Naive thymus-derived CD8-positive, alpha-beta T cell (primary cell): ENCODE measurements around the gene NOS3. TPM values are rescaled to one million over a fixed set of nuclear protein-coding genes. Genes with fewer than 3 reads are reported as not detected.
"Not testable (repeated sequence)": the region's sequence is repeated elsewhere in the genome, so short reads cannot be mapped to it uniquely, and the experiment has no call there.

Experiments
- ATAC-seq, 2 donors: fragments of 150-1000 bp; cut with Tn5 transposase in 1 of 2; sonication (Bioruptor Pico), chemical (Tn5 transposase) in 1 of 2; 1 replicate in 1 of 2; 2 replicates in 1 of 2; pipeline ENCODE4 v1.10.0; 2021; ENCODE audit warnings: mild to moderate bottlenecking in 2 of 2, moderate library complexity in 2 of 2
- POLR2A ChIA-PET: fragments of 350-600 bp; sonication (Branson Sonifier 250); formaldehyde crosslinking; loops from one replicate; lab custom pipeline; 2021; ENCODE audit warnings: antibody characterized with exemption; lab: Charles Lee
- DNase-seq, 10 donors: peaks; one replicate each; pipeline versions ENCODE4 v3.0.0 to v3.0.0-alpha.2; 2020 to 2022
- H3K27ac Mint-ChIP-seq, 10 donors: one replicate each; pipeline ENCODE4 v1.8.0; 2020 to 2022; ENCODE audit warnings: mild to moderate bottlenecking in 10 of 10, mixed read lengths in 10 of 10, moderate library complexity in 4 of 10, inconsistent platforms in 1 of 10
- H3K27me3 Mint-ChIP-seq, 5 donors: one replicate each; pipeline ENCODE4 v1.8.0; 2021 to 2022; ENCODE audit warnings: mixed read lengths in 5 of 5
- H3K36me3 Mint-ChIP-seq, 3 donors: one replicate each; pipeline ENCODE4 v1.8.0; 2020 to 2022; ENCODE audit warnings: mixed read lengths in 3 of 3, mild to moderate bottlenecking in 2 of 3, inconsistent platforms in 1 of 3
- H3K4me1 Mint-ChIP-seq, 4 donors: one replicate each; pipeline ENCODE4 v1.8.0; 2021 to 2022; ENCODE audit warnings: mixed read lengths in 4 of 4
- H3K4me3 Mint-ChIP-seq, 10 donors: one replicate each; pipeline ENCODE4 v1.8.0; 2020 to 2022; ENCODE audit warnings: mild to moderate bottlenecking in 10 of 10, mixed read lengths in 10 of 10, moderate library complexity in 6 of 10, inconsistent platforms in 1 of 10
- H3K9me3 Mint-ChIP-seq, 9 donors: one replicate each; pipeline ENCODE4 v1.8.0; 2020 to 2022; ENCODE audit warnings: mixed read lengths in 9 of 9, mild to moderate bottlenecking in 3 of 9, inconsistent platforms in 1 of 9, moderate library complexity in 1 of 9
- polyA plus RNA-seq, 3 donors: library from polyadenylated mRNA; unstranded; fragments of 300-500 nt; fragmentation: Illumina TruSeq; gene quantifications; one replicate each; pipeline ENCODE4 v1.2.3, GENCODE V29; 2021
- total RNA-seq, 8 experiments: library from RNA in 2 of 8; stranded (reverse) in 2 of 8; gene quantifications; one replicate each; pipeline ENCODE4 v1.2.3 and lab custom pipeline; 2021 to 2026

Gene NOS3
- total and polyA plus RNA-seq, 5 experiments from 2014 or later: 1.4 to 3.3 (median 1.8) TPM

DNA sequence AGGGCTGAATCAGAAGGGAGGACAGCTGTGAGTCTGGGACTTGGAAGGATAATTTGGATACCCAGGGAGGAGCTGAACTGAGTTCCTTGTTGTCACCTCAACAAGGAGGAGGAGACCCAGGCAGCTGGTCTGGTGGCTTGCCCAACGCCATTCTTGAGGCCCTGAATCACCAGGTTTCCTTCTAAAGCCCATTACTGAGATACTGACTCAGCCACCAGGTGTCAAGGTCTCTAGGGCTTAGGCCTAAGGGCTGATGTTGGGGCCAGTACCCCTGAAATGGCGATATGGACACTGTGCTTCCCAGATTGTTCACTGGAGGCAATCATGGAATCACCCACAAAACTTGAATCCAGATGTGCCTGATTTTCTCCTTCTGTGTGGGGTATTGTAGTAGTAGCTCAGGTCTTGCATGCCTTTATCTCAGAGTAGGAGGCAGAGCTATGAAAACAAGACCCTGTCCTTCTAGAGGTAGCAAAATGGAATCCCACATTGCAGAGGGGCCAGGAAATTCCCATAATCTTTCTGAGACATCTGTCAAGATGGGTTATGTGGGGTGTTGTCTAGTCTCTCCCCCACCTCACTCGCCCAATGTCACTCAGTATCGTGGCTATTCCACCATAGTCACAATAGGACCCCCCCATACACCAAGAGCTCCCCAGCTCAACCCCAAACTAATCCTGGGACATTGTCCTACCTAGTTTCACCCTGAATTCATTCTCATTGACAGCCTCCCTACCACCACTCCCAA lies 35.3 kb downstream of the NOS3 start:
- peak overlapping the region in 3 of 10 donors; percentile 1 to 21 (median 14) for H3K4me3 Mint-ChIP-seq
- POLR2A ChIA-PET: interaction anchor here (0.9 to 3.5 kb wide), 2 partner anchors 8 to 12 kb away, joined by 3 to 37 read pairs; no protein-coding TSS in a partner anchor
- H3K36me3 Mint-ChIP-seq: peaks cover 0 to 2% (median under 1%) of the 10 kb centered on the region in 3 donors
- peaks cover 0 to 4% (median 0%) of the 10 kb centered on the region in 5 donors for H3K27me3 Mint-ChIP-seq
- peak overlapping the region; percentile 44 to 100 (median 99) for H3K27ac Mint-ChIP-seq
- ATAC-seq (no peak), DNase-seq (no peak)
- H3K9me3 Mint-ChIP-seq: no peaks in the 10 kb centered on the region
- peaks cover 8 to 27% (median 23%) of the 10 kb centered on the region in 4 donors for H3K4me1 Mint-ChIP-seq

DNA sequence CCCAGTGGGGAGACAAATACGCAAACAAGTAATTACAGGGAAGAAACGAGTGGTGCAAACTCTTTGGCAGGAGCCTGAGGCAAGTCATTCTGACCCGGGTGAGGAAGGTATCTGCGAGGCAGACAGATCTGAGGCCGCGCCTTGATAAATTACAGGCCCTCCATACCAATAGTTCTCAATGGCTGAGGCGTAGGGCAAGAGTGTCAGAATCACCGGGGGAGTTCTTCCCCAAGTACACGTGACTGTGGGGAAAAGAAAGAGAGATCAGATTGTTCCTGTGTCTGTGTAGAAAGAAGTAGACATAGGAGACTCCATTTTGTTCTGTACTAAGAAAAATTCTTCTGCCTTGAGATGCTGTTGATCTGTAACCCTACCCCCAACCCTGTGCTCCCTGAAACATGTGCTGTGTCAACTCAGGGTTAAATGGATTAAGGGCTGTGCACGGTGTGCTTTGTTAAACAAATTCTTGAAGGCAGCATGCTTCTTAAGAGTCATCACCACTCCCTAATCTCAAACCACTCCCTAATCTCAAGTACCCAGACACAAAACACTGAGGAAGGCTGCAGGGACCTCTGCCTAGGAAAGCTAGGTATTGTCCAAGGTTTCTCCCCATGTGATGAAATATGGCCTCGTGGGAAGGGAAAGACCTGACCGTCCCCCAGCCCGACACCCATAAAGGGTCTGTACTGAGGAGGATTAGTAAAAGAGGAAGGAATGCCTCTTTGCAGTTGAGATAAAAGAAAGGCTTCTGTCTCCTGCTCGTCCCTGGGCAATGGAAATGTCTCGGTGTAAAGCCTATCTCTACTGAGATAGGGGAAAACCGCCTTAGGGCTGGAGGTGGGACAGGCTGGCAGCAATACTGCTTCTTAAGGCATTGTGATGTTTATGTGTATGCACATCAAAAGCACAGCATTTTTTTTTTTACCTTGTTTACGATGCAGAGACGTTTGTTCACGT lies 36.2 kb downstream of the NOS3 start:
- not testable (repeated sequence) for H3K27me3 Mint-ChIP-seq, ATAC-seq, DNase-seq, H3K9me3 Mint-ChIP-seq, H3K36me3 Mint-ChIP-seq
- POLR2A ChIA-PET: interaction anchor here (1.0 to 3.5 kb wide), 5 partner anchors 9 to 53 kb away, joined by 3 to 54 read pairs (median 16); no protein-coding TSS in a partner anchor
- Mint-ChIP-seq H3K27ac (peak overlapping the region; percentile 95 to 100 (median 99)), H3K4me1 (peaks cover 9 to 33% (median 27%) of the 10 kb centered on the region in 4 donors), H3K4me3 (peak overlapping the region; percentile 86 to 98 (median 95))

- DNase-seq, H3K9me3 Mint-ChIP-seq, H3K27me3 Mint-ChIP-seq: not testable (repeated sequence)
- Mint-ChIP-seq H3K36me3 (peaks cover 0 to 15% (median 2%) of the 10 kb centered on the region in 3 donors), H3K4me1 (peaks cover 10 to 34% (median 28%) of the 10 kb centered on the region in 4 donors), H3K27ac (peak overlapping the region; percentile 95 to 100 (median 99)), H3K4me3 (peak overlapping the region; percentile 86 to 98 (median 95))
- POLR2A ChIA-PET: interaction anchor here (0.6 to 3.5 kb wide), 16 partner anchors 10 to 1156 kb away, joined by 3 to 54 read pairs (median 6); partner anchors contain the start of genes CDK5, FASTK and SLC4A2
- ATAC-seq: peak in 1 of 2 donors; percentile 53
Observed at GRCh38 chr7:151027728-151028130, 36.9 kb downstream of the NOS3 start.

GRCh38 chr7:151028131-151028947 lies 37.5 kb downstream of the NOS3 start, which contains the start of gene ABCB8:
Gene ABCB8, plus strand, starts transcription at chr7:151028450. Its CDS starts 66 bp downstream, at chr7:151028516.
- Mint-ChIP-seq H3K36me3 (peaks cover 0 to 20% (median 2%) of the 10 kb centered on the region in 3 donors), H3K27ac (peak within 1 kb of the TSS; percentile 95 to 100 (median 99)), H3K4me3 (peak within 1 kb of the TSS; percentile 86 to 98 (median 95)), H3K4me1 (peaks cover 10 to 34% (median 28%) of the 10 kb centered on the region in 4 donors), H3K27me3 (peaks cover 0 to 2% (median 0%) of the 10 kb centered on the region in 5 donors), H3K9me3 (no peaks in the 10 kb centered on the region)
- POLR2A ChIA-PET: interaction anchor here (0.6 to 3.5 kb wide), 18 partner anchors 10 to 1157 kb away, joined by 3 to 54 read pairs (median 6); partner anchors contain the start of genes CDK5, FASTK and SLC4A2
- ATAC-seq (peak; percentile 86 to 96), DNase-seq (peak; percentile 86 to 100 (median 99))

GRCh38 chr7:151028948-151029501 lies 38.2 kb downstream of the NOS3 start:
- H3K4me3 Mint-ChIP-seq: peak overlapping the region; percentile 86 to 98 (median 95)
- peaks cover 0 to 20% (median 2%) of the 10 kb centered on the region in 3 donors for H3K36me3 Mint-ChIP-seq
- peaks cover 0 to 2% (median 0%) of the 10 kb centered on the region in 5 donors for H3K27me3 Mint-ChIP-seq
- DNase-seq: no peak
- H3K9me3 Mint-ChIP-seq: no peaks in the 10 kb centered on the region
- H3K4me1 Mint-ChIP-seq: peaks cover 10 to 34% (median 28%) of the 10 kb centered on the region in 4 donors
- peak overlapping the region; percentile 95 to 100 (median 99) for H3K27ac Mint-ChIP-seq
- no peak for ATAC-seq
- POLR2A ChIA-PET: interaction anchor here (0.7 to 3.5 kb wide), 14 partner anchors 11 to 55 kb away, joined by 3 to 54 read pairs (median 8); partner anchors contain the start of genes CDK5, FASTK and SLC4A2

- Mint-ChIP-seq H3K27ac (peak overlapping the region in 1 of 10 donors; percentile 23), H3K27me3 (no peaks in the 10 kb centered on the region), H3K36me3 (peaks cover 0 to 25% (median 2%) of the 10 kb centered on the region in 3 donors), H3K4me3 (peak overlapping the region in 1 of 10 donors; percentile 56), H3K9me3 (no peaks in the 10 kb centered on the region), H3K4me1 (peaks cover 10 to 34% (median 28%) of the 10 kb centered on the region in 4 donors)
- POLR2A ChIA-PET: no interaction called here
- ATAC-seq (no peak), DNase-seq (no peak)
Observed at GRCh38 chr7:151031011-151031410, 40.2 kb downstream of the NOS3 start.

- peak overlapping the region in 1 of 10 donors; percentile 47 for H3K27ac Mint-ChIP-seq
- peaks cover 0 to 38% (median 7%) of the 10 kb centered on the region in 3 donors for H3K36me3 Mint-ChIP-seq
- peaks cover 5 to 24% (median 19%) of the 10 kb centered on the region in 4 donors for H3K4me1 Mint-ChIP-seq
- ATAC-seq: no peak
- POLR2A ChIA-PET: no interaction called here
- H3K9me3 Mint-ChIP-seq: no peaks in the 10 kb centered on the region
- H3K4me3 Mint-ChIP-seq: no peak overlapping the region
- no peak for DNase-seq
- no peaks in the 10 kb centered on the region for H3K27me3 Mint-ChIP-seq
Observed at GRCh38 chr7:151032936-151033863, 42.4 kb downstream of the NOS3 start.

- Mint-ChIP-seq H3K9me3 (no peaks in the 10 kb centered on the region), H3K4me3 (no peak overlapping the region), H3K4me1 (peaks cover 2 to 21% (median 13%) of the 10 kb centered on the region in 4 donors), H3K27me3 (no peaks in the 10 kb centered on the region), H3K27ac (no peak overlapping the region), H3K36me3 (peaks cover 0 to 38% (median 7%) of the 10 kb centered on the region in 3 donors)
- POLR2A ChIA-PET: no interaction called here
- ATAC-seq (no peak), DNase-seq (no peak)
Observed at GRCh38 chr7:151033864-151034249, 43.0 kb downstream of the NOS3 start.

GRCh38 chr7:151034312-151035025 lies 43.7 kb downstream of the NOS3 start:
- Mint-ChIP-seq H3K27ac (peak overlapping the region in 1 of 10 donors; percentile 5), H3K4me3 (no peak overlapping the region), H3K36me3 (peaks cover 0 to 38% (median 7%) of the 10 kb centered on the region in 3 donors), H3K4me1 (peaks cover 2 to 20% (median 13%) of the 10 kb centered on the region in 4 donors), H3K27me3 (no peaks in the 10 kb centered on the region), H3K9me3 (no peaks in the 10 kb centered on the region)
- ATAC-seq (no peak), DNase-seq (no peak)
- POLR2A ChIA-PET: no interaction called here
